ENCODE results near the gene SUMO3. TPM values are rescaled to one million over a fixed set of nuclear protein-coding genes. Genes with fewer than 3 reads are reported as not detected.
A peak's percentile ranks its signal among the peaks of the same experiment; 100 is the strongest.

SUMO3 gene
- total and polyA plus RNA-seq, 2 experiments from 2014 or later = 90.8 to 103 TPM

DNA sequence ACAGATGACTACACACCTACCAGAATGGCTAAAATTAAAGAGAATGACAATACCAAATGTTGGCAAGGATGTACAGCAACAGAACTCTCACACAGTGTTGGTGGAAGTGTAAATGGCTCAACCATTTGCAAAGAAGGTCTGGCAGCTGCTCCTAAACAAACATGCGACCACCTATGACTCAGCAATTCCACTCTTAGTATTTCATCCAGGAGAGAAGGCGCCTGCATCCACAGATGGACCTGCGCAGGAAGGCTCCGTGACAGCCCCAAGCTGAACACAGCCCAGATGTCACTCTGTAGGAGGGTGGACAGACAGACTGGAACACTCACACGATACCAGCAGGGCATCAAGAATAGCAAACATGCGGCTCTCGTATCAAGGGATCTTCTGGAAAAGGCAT lies 48.9 kb upstream of the SUMO3 start:
- Mint-ChIP-seq H3K36me3 (ENCODE audit: low read depth) (peaks cover 26% of the 10 kb centered on the region), H3K9me3 (no peaks in the 10 kb centered on the region), H3K4me3 (no peak overlapping the region; the same call in 2 of the 3 replicates), H3K27ac (peak overlapping the region; percentile 91), H3K27me3 (ENCODE audit: insufficient read depth, low read depth, poor library complexity) (peaks cover 2% of the 10 kb centered on the region), H3K4me1 (peaks cover 46% of the 10 kb centered on the region)
- Histone ChIP-seq H3K36me3 (ENCODE audit: insufficient read depth) (peaks cover 5% of the 10 kb centered on the region; the same call in 1 of the 2 replicates), H2AFZ (no peak overlapping the region), H3K79me2 (replicated peaks; ENCODE audit: insufficient read depth) (peaks cover 92% of the 10 kb centered on the region), H3K4me1 (ENCODE audit: insufficient read depth) (peaks cover 25% of the 10 kb centered on the region), H4K20me1 (replicated peaks; ENCODE audit: insufficient read depth) (peaks cover 48% of the 10 kb centered on the region), H3K27ac (ENCODE audit: low read depth) (no peak overlapping the region), H3F3A (replicated peaks; ENCODE audit: low read depth) (no peaks in the 10 kb centered on the region; the same call in 1 of the 2 replicates), H3K27me3 (ENCODE audit: insufficient read depth) (no peaks in the 10 kb centered on the region), H3K9me2 (ENCODE audit: insufficient read depth) (no peaks in the 10 kb centered on the region), H3K4me2 (peak overlapping the region; percentile 58; the same call in 1 of the 2 replicates), H3K4me3 (peak overlapping the region; percentile 17; the same call in 1 of the 2 replicates)
- DNase-seq (ENCODE audit: low spot score) (no peak), ATAC-seq (no peak)
- TF ChIP-seq, protein P1, sequence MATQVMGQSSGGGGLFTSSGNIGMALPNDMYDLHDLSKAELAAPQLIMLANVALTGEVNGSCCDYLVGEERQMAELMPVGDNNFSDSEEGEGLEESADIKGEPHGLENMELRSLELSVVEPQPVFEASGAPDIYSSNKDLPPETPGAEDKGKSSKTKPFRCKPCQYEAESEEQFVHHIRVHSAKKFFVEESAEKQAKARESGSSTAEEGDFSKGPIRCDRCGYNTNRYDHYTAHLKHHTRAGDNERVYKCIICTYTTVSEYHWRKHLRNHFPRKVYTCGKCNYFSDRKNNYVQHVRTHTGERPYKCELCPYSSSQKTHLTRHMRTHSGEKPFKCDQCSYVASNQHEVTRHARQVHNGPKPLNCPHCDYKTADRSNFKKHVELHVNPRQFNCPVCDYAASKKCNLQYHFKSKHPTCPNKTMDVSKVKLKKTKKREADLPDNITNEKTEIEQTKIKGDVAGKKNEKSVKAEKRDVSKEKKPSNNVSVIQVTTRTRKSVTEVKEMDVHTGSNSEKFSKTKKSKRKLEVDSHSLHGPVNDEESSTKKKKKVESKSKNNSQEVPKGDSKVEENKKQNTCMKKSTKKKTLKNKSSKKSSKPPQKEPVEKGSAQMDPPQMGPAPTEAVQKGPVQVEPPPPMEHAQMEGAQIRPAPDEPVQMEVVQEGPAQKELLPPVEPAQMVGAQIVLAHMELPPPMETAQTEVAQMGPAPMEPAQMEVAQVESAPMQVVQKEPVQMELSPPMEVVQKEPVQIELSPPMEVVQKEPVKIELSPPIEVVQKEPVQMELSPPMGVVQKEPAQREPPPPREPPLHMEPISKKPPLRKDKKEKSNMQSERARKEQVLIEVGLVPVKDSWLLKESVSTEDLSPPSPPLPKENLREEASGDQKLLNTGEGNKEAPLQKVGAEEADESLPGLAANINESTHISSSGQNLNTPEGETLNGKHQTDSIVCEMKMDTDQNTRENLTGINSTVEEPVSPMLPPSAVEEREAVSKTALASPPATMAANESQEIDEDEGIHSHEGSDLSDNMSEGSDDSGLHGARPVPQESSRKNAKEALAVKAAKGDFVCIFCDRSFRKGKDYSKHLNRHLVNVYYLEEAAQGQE (IDR thresholded peaks at IDR 0.05; ENCODE audit: unreplicated experiment) = no peak
- TF ChIP-seq ZNF114 (CRISPR knock-in tag; IDR thresholded peaks at IDR 0.05) (no peak), JUNB (IDR thresholded peaks at IDR 0.05; ENCODE audit: unreplicated experiment) (no peak), ZNF331 (CRISPR knock-in tag; IDR thresholded peaks at IDR 0.05; ENCODE audit: low read depth) (no peak), EZH2phosphoT487 (IDR thresholded peaks at IDR 0.05; ENCODE audit: unreplicated experiment) (no peak), STAT1 (IDR thresholded peaks at IDR 0.05; ENCODE audit: unreplicated experiment) (no peak), NANOG (IDR thresholded peaks at IDR 0.05; ENCODE audit: borderline replicate concordance) (no peak)
- TF ChIP-seq, protein P2, sequence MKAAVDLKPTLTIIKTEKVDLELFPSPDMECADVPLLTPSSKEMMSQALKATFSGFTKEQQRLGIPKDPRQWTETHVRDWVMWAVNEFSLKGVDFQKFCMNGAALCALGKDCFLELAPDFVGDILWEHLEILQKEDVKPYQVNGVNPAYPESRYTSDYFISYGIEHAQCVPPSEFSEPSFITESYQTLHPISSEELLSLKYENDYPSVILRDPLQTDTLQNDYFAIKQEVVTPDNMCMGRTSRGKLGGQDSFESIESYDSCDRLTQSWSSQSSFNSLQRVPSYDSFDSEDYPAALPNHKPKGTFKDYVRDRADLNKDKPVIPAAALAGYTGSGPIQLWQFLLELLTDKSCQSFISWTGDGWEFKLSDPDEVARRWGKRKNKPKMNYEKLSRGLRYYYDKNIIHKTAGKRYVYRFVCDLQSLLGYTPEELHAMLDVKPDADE (IDR thresholded peaks at IDR 0.05) = no peak
- TF ChIP-seq, protein P3, sequence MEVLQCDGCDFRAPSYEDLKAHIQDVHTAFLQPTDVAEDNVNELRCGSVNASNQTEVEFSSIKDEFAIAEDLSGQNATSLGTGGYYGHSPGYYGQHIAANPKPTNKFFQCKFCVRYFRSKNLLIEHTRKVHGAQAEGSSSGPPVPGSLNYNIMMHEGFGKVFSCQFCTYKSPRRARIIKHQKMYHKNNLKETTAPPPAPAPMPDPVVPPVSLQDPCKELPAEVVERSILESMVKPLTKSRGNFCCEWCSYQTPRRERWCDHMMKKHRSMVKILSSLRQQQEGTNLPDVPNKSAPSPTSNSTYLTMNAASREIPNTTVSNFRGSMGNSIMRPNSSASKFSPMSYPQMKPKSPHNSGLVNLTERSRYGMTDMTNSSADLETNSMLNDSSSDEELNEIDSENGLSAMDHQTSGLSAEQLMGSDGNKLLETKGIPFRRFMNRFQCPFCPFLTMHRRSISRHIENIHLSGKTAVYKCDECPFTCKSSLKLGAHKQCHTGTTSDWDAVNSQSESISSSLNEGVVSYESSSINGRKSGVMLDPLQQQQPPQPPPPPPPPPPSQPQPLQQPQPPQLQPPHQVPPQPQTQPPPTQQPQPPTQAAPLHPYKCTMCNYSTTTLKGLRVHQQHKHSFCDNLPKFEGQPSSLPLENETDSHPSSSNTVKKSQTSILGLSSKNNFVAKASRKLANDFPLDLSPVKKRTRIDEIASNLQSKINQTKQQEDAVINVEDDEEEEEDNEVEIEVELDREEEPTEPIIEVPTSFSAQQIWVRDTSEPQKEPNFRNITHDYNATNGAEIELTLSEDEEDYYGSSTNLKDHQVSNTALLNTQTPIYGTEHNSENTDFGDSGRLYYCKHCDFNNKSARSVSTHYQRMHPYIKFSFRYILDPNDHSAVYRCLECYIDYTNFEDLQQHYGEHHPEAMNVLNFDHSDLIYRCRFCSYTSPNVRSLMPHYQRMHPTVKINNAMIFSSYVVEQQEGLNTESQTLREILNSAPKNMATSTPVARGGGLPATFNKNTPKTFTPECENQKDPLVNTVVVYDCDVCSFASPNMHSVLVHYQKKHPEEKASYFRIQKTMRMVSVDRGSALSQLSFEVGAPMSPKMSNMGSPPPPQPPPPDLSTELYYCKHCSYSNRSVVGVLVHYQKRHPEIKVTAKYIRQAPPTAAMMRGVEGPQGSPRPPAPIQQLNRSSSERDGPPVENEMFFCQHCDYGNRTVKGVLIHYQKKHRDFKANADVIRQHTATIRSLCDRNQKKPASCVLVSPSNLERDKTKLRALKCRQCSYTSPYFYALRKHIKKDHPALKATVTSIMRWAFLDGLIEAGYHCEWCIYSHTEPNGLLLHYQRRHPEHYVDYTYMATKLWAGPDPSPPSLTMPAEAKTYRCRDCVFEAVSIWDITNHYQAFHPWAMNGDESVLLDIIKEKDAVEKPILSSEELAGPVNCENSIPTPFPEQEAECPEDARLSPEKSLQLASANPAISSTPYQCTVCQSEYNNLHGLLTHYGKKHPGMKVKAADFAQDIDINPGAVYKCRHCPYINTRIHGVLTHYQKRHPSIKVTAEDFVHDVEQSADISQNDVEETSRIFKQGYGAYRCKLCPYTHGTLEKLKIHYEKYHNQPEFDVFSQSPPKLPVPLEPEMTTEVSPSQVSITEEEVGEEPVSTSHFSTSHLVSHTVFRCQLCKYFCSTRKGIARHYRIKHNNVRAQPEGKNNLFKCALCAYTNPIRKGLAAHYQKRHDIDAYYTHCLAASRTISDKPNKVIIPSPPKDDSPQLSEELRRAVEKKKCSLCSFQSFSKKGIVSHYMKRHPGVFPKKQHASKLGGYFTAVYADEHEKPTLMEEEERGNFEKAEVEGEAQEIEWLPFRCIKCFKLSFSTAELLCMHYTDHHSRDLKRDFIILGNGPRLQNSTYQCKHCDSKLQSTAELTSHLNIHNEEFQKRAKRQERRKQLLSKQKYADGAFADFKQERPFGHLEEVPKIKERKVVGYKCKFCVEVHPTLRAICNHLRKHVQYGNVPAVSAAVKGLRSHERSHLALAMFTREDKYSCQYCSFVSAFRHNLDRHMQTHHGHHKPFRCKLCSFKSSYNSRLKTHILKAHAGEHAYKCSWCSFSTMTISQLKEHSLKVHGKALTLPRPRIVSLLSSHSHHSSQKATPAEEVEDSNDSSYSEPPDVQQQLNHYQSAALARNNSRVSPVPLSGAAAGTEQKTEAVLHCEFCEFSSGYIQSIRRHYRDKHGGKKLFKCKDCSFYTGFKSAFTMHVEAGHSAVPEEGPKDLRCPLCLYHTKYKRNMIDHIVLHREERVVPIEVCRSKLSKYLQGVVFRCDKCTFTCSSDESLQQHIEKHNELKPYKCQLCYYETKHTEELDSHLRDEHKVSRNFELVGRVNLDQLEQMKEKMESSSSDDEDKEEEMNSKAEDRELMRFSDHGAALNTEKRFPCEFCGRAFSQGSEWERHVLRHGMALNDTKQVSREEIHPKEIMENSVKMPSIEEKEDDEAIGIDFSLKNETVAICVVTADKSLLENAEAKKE (CRISPR knock-in tag; IDR thresholded peaks at IDR 0.05) = no peak
